H9 (cell line): ENCODE results near the gene RAP1GAP. TPM values are rescaled to one million over a fixed set of nuclear protein-coding genes. Genes with fewer than 3 reads are reported as not detected.

Experiments used
- DNase-seq: peaks from one replicate; pipeline ENCODE4 v3.0.0-alpha.2; 2017
- H2AFZ ChIP-seq: one replicate; pipeline ENCODE4 v1.6.1; 2013; ENCODE audit warnings: mild to moderate bottlenecking, low read length, control low read depth, moderate library complexity
- H2AK5ac ChIP-seq: 2 replicates; pipeline ENCODE4 v1.6.1; 2013; ENCODE audit warnings: low read length, control low read depth, mixed read lengths; ENCODE audit not compliant: insufficient read length
- H2BK120ac ChIP-seq: one replicate; pipeline ENCODE4 v1.6.1; 2013; ENCODE audit warnings: low read depth, mild to moderate bottlenecking, low read length, control low read depth, inconsistent platforms; ENCODE audit not compliant: poor library complexity, severe bottlenecking
- H2BK12ac ChIP-seq: 2 replicates; pipeline ENCODE4 v1.6.1; 2013; ENCODE audit warnings: low read length, control low read depth, mixed read lengths, low read depth; ENCODE audit not compliant: insufficient read length
- H2BK15ac ChIP-seq: 2 replicates; pipeline ENCODE4 v1.6.1; 2013; ENCODE audit warnings: low read depth, low read length, control low read depth
- H2BK20ac ChIP-seq: one replicate; pipeline ENCODE4 v1.6.1; 2013; ENCODE audit warnings: low read depth, mild to moderate bottlenecking, low read length, control low read depth, inconsistent platforms; ENCODE audit not compliant: poor library complexity, severe bottlenecking
- H2BK5ac ChIP-seq: 2 replicates; pipeline ENCODE4 v1.6.1; 2013; ENCODE audit warnings: low read length, control low read depth, mixed read lengths; ENCODE audit not compliant: insufficient read length
- H3K14ac ChIP-seq: 2 replicates; pipeline ENCODE4 v1.6.1; 2013; ENCODE audit warnings: low read length, control low read depth; ENCODE audit not compliant: insufficient read depth
- H3K18ac ChIP-seq: 2 replicates; pipeline ENCODE4 v1.6.1; 2013; ENCODE audit warnings: low read depth, mild to moderate bottlenecking, mixed read lengths, low read length, control low read depth; ENCODE audit not compliant: insufficient read length
- H3K23ac ChIP-seq: 2 replicates; pipeline ENCODE4 v1.6.1; 2013; ENCODE audit warnings: low read length, control low read depth, mixed read lengths, low read depth; ENCODE audit not compliant: insufficient read length
- H3K23me2 ChIP-seq: 2 replicates; pipeline ENCODE4 v1.6.1; 2013; ENCODE audit warnings: low read depth, mild to moderate bottlenecking, mixed read lengths, low read length, control low read depth; ENCODE audit not compliant: insufficient read length, poor library complexity, severe bottlenecking
- H3K27ac ChIP-seq: 2 replicates; pipeline ENCODE4 v1.5.1; 2013; ENCODE audit warnings: low read length, control low read depth, mixed read lengths, low read depth; ENCODE audit not compliant: insufficient read length
- H3K27me3 ChIP-seq: 2 replicates; pipeline ENCODE4 v1.6.1; 2013; ENCODE audit warnings: low read length, control low read depth, inconsistent platforms; ENCODE audit not compliant: insufficient read depth
- H3K4ac ChIP-seq: 2 replicates; pipeline ENCODE4 v1.6.1; 2013; ENCODE audit warnings: low read depth, mild to moderate bottlenecking, control low read depth, inconsistent platforms, low read length, moderate library complexity
- H3K4me1 ChIP-seq: 2 replicates; pipeline ENCODE4 v1.6.1; 2013; ENCODE audit warnings: low read length, control low read depth, inconsistent platforms; ENCODE audit not compliant: insufficient read depth
- H3K4me2 ChIP-seq: 2 replicates; pipeline ENCODE4 v1.6.1; 2013; ENCODE audit warnings: low read length, control low read depth, mixed read lengths; ENCODE audit not compliant: insufficient read length, insufficient read depth
- H3K56ac ChIP-seq: 2 replicates; pipeline ENCODE4 v1.6.1; 2013; ENCODE audit warnings: low read depth, mild to moderate bottlenecking, mixed read lengths, low read length, control low read depth; ENCODE audit not compliant: insufficient read length
- H3K79me1 ChIP-seq: 2 replicates; pipeline ENCODE4 v1.6.1; 2013; ENCODE audit warnings: low read depth, mild to moderate bottlenecking, moderate library complexity, low read length, control low read depth, inconsistent platforms; ENCODE audit not compliant: insufficient read depth, poor library complexity, severe bottlenecking
- H3K79me2 ChIP-seq: 2 replicates; pipeline ENCODE4 v1.6.1; 2013; ENCODE audit warnings: low read length, control low read depth, inconsistent platforms; ENCODE audit not compliant: insufficient read depth
- H3K9ac ChIP-seq: 2 replicates; pipeline ENCODE4 v1.6.1; 2013; ENCODE audit warnings: low read length, control low read depth, mixed read lengths; ENCODE audit not compliant: insufficient read length; ENCODE audit errors: extremely low read depth
- H3K9me3 ChIP-seq: one replicate; pipeline ENCODE4 v1.6.1; 2013; ENCODE audit warnings: low read depth, low read length, inconsistent platforms; ENCODE audit not compliant: control insufficient read depth
- H3T11ph ChIP-seq: one replicate; pipeline ENCODE4 v1.6.1; 2013; ENCODE audit warnings: mild to moderate bottlenecking, low read length, control low read depth, inconsistent platforms
- H4K20me1 ChIP-seq: one replicate; pipeline ENCODE4 v1.6.1; 2013; ENCODE audit not compliant: control insufficient read depth, insufficient read length, insufficient read depth
- H4K5ac ChIP-seq: 2 replicates; pipeline ENCODE4 v1.6.1; 2013; ENCODE audit warnings: low read depth, mild to moderate bottlenecking, mixed read lengths, low read length, control low read depth; ENCODE audit not compliant: insufficient read length
- H4K8ac ChIP-seq: replicated peaks from 2 replicates; pipeline ENCODE4 v1.6.1; 2013; ENCODE audit warnings: low read length, control low read depth, mixed read lengths, low read depth; ENCODE audit not compliant: insufficient read length
- H4K91ac ChIP-seq: 2 replicates; pipeline ENCODE4 v1.6.1; 2013; ENCODE audit warnings: low read depth, mild to moderate bottlenecking, moderate library complexity, mixed read lengths, low read length, control low read depth; ENCODE audit not compliant: insufficient read length
- H3K27ac Mint-ChIP-seq, 3 experiments: 2 replicates in 2 of 3; 3 replicates in 1 of 3; pipeline ENCODE4 v1.8.0; 2020 to 2021; ENCODE audit warnings: mixed read lengths in 3 of 3, mild to moderate bottlenecking in 1 of 3, moderate library complexity in 1 of 3
- H3K27me3 Mint-ChIP-seq: 2 replicates; pipeline ENCODE4 v1.8.0; 2021; ENCODE audit warnings: low read depth, mild to moderate bottlenecking, moderate library complexity, mixed read lengths
- H3K36me3 Mint-ChIP-seq, 3 experiments: 2 replicates in 2 of 3; 3 replicates in 1 of 3; pipeline ENCODE4 v1.8.0; 2020 to 2021; ENCODE audit warnings: low read depth in 3 of 3, mixed read lengths in 3 of 3; ENCODE audit not compliant: insufficient read depth in 1 of 3
- H3K4me1 Mint-ChIP-seq, 2 experiments: 2 replicates each; pipeline ENCODE4 v1.8.0; 2020; ENCODE audit warnings: mixed read lengths in 2 of 2
- H3K4me3 Mint-ChIP-seq, 2 experiments: 2 replicates in 1 of 2; 3 replicates in 1 of 2; pipeline ENCODE4 v1.8.0; 2020 to 2021; ENCODE audit warnings: mild to moderate bottlenecking in 2 of 2, mixed read lengths in 2 of 2, moderate library complexity in 1 of 2
- H3K9me3 Mint-ChIP-seq, 2 experiments: 2 replicates in 1 of 2; 3 replicates in 1 of 2; pipeline ENCODE4 v1.8.0; 2020; ENCODE audit warnings: mild to moderate bottlenecking in 2 of 2, mixed read lengths in 2 of 2, moderate library complexity in 1 of 2
- CTCF ChIP-seq: fragments of 200-600 bp; sonication (generic); conservative IDR thresholded peaks from 3 replicates; pipeline ENCODE4 v1.8.0; 2021; ENCODE audit warnings: antibody characterized with exemption, mild to moderate bottlenecking
- WGBS: extraction: QIAGEN DNeasy Blood & Tissue Kit; methylation state at CpG from one replicate; pipeline ENCODE4 v1.1.7; 2013; ENCODE audit warnings: missing lambda C conversion rate, low lambda C conversion rate, mixed read lengths; ENCODE audit not compliant: insufficient read length; ENCODE audit errors: extremely low coverage; 5-methylcytosine and 5-hydroxymethylcytosine counted together
- total RNA-seq: library from RNA; stranded (reverse); gene quantifications from 2 replicates; pipeline ENCODE4 v1.2.1, GENCODE V29; 2021

Gene RAP1GAP
- total RNA-seq, 1 experiment from 2014 or later = 7.9 TPM

- Histone ChIP-seq H4K8ac (no peak overlapping the region), H2AFZ (no peak overlapping the region), H3K56ac (no peak overlapping the region), H4K20me1 (no peaks in the 10 kb centered on the region), H3K4ac (no peak overlapping the region), H2BK20ac (no peak overlapping the region), H2AK5ac (no peak overlapping the region), H3T11ph (no peak overlapping the region), H2BK12ac (no peak overlapping the region), H4K91ac (no peak overlapping the region), H3K9me3 (no peaks in the 10 kb centered on the region), H2BK5ac (no peak overlapping the region), H3K23me2 (peaks cover 2% of the 10 kb centered on the region), H3K4me2 (no peak overlapping the region), H3K18ac (no peak overlapping the region), H2BK120ac (no peak overlapping the region), H3K9ac (no peak overlapping the region), H3K79me2 (no peaks in the 10 kb centered on the region), H3K27me3 (no peaks in the 10 kb centered on the region), H3K27ac (no peak overlapping the region), H4K5ac (no peak overlapping the region), H2BK15ac (no peak overlapping the region), H3K79me1 (no peaks in the 10 kb centered on the region), H3K14ac (no peak overlapping the region), H3K23ac (no peak overlapping the region), H3K4me1 (peaks cover 2% of the 10 kb centered on the region; the same call in 1 of the 2 replicates)
- Mint-ChIP-seq H3K9me3 (no peaks in the 10 kb centered on the region), H3K27ac (peak overlapping the region in 1 of 3 experiments; percentile 94; a peak in 2 of 7 replicates), H3K4me3 (peak overlapping the region in 1 of 2 experiments; percentile 38; a peak in 1 of 5 replicates), H3K36me3 (peaks cover 2 to 7% (median 6%) of the 10 kb centered on the region in 3 experiments; a peak in 3 of 7 replicates), H3K4me1 (peaks cover 14 to 24% of the 10 kb centered on the region in 2 experiments), H3K27me3 (no peaks in the 10 kb centered on the region; the same call in 1 of the 2 replicates)
- no CpG with 5 or more reads among the region's 11 CpGs for WGBS
- peak; percentile 86 for DNase-seq
- peak; percentile 76 for TF ChIP-seq CTCF
Measured at GRCh38 chr1:21573971-21574465, 95.1 kb downstream of the RAP1GAP start.
